Measurements from ENCODE around the gene GRIA3.
"Not testable (repeated sequence)": the region's sequence is repeated elsewhere in the genome, so short reads cannot be mapped to it uniquely, and the experiment has no call there.

Gene GRIA3

DNA sequence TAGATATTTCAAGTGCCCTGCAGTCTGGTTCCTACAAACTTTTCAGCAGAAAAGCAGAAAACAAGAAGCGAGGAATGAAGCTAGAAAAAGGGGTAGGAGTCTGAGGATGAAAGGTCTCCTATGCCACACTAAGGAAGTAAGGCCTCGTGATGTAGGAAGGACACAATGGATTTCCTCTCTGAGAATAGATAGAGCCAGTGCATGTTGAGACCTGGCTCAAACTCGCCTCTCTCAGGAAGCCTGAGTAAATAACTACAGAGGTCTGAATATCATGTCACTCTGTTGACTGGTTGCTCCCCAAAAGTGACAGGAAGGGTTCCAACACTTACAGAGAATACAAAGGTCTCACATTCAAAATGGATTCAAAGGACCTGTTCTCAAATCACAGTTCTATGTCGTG is 93.3 kb downstream of the GRIA3 start:
- no peak for DNase-seq

DNA sequence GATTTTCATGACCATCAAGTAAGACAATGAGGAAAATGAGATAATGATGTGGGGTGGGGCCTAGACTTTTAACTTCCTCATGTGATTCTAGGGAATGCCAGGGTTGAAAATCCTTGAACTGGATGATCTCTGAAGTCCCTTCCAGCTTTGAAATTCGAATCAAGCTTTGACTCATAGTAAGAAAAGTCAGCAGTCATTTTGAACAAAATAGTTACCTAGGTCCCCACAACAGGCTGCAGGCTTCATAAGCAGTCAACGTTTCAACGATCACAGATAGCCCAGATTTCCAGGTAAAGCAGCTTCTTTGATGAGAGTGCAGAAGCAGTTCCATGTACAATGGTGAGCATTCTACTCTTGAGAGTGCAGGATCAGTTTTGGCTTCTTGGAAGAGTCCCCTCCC is 93.7 kb downstream of the GRIA3 start:
- no peak for DNase-seq

DNA sequence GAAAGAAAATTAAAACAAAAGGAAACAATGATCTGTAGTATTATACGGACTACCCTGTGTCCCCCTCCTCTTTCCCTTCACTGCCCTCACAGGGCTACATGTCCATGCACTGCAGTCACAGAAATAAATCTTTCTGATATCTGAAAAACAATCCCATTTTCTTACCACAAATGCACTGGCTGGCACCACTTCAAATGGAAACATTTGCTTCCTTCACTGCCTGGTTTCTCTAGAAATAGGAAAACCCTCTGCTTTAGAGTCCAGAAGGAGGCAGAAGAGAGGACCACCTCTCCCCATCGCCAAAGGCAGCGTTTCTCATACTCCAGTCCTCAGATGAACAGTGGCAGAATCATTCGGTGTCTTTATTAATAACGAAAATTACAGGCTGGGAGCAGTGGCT is 98.2 kb downstream of the GRIA3 start:
- no peak for DNase-seq

DNA sequence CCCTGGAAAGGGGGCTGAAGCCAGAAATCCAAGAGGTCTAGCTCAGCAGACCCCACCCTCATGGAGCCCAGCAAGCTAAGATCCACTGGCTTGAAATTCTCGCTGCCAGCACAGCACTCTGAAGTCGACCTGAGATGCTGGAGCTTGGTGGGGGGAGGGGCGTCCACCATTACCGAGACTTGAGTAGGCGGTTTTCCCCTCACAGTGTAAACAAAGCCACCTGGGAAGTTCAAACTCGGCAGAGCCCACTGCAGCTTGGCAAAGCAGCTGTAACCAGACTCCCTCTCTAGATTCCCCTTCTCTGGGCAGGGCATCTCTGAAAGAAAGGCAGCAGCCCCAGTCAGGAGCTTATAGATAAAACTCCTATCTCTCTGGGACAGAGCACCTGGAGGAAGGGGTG is 99.3 kb downstream of the GRIA3 start:
- not testable (repeated sequence) for DNase-seq

DNA sequence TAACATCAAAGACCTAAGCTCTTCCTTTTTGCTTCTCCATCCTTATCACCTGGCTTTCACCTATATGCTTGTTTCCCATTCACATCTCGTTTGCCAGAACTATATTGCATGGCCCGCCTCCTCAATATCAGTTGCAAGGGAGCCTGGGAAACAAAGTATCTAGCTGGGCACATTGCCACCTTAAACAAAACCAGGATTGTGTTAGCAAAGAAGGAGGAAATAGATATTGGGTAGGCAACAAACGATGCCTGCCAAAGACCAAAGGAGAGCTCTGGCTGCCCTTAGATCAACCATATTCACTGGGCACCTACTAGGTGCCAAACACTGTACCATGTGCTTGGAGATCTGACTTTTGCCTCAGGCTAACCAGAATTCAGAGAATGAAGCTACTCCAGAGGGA is 107.5 kb downstream of the GRIA3 start:
- DNase-seq, result no peak

DNA sequence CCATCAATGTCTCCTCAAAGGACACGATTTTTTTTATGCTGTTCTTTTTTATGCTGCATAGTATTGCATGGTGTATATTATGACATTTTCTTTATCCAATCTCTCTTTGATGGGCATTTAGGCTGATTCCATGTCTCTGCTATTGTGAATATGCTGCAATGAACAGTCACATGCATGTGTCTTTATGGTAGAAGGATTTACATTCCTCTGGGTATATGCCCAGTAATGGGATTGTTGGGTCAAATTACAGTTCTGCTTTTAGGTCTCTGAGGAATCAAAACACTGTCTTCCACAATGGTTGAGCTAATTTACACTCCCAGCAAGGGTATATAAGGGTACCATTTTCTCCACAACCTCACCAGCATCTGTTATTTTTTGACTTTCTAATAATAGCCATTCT is 113.9 kb downstream of the GRIA3 start:
- DNase-seq, result no peak

DNA sequence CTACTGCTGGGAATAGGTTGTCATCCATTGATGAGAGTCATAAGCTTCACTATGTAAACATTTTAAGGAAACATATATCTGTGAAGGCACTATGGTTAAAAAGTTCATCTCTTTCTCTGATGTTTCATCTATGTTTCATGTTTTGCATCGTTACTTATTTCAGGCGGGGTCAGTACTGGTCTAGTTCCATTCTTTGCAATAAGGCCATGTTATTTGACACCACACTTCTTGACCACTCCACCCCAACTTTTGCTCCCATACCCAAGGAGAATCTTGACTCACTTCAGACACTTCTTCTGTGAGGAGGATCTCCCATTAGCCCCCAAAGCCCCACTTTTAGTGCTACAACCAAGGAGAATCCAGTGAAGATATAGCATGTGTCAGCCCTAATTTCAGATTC is 119.4 kb downstream of the GRIA3 start:
- DNase-seq, result no peak

DNA sequence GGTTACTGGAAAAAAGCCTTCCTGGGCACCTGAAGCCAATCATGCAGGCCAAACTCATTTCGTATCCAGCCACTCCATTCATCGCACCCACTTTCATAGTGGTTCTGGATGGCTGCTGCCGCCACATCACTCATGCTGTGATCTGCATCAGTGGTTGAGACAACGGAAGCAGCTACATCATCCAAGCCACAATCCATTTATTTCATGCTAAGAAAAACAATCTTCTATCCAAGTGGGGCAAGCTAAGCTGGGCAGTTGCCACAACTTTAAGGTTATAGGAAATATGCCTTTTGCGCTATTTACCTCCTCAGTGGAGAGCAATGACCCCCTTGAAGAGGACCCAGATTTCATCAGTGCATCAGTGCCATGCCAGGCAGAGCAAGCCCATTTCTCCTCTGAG is 124.6 kb downstream of the GRIA3 start:
- DNase-seq, result no peak

DNA sequence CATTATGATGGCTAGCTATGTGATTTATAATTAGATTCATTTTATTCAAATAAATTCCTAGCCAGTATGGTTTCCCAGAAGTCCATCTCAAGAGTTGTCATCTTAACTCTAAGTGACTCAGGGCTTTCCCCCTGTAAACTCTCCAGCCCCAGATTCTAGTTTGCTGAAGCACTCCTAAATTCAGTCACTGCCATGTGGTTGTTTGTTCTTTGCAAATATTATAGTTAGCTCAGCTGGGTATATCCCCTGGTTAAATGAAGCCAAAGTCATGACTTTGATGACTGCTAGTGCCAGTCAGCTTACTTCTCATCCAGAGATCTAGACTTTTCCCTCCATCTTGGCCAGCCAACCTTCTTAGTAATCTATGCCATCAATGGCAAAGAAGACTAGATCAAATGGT is 126.0 kb downstream of the GRIA3 start:
- no peak for DNase-seq

DNA sequence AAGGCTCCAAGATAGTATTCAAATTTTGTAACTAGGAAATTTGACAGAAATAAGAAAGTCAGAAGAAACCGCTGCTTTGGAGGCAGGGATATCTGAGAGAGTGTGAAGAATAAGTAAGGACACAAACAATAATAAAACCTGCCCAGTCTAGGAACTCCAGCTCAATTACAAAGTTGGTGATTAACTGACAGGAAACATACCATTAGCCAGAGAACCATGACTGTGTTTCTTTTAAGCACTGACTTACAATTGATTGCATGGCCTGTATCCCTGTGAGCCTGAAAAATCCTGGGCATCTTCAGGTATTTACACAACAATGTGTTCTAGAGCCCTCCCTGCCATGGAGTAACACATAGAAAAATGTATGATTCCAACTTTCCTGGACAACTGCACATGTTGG is 127.4 kb downstream of the GRIA3 start:
- DNase-seq, result no peak

DNA sequence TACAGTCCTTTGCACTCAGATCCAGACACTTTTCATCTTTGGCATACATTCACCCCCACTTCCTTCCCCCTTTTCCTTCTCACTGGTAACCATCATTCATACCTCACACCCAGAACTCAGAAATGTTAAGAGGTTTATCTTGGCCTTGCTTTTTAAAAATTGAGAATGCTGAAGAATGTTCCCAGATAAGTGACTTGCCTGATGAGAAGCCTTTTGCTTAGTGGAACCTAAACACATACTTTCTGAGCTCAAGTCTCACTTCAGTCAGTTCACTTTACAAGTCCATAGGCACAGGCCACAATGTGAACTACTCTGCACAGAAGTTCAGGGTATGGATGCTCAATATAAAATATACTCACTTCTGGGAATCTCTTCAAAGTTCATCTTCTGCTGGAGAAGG is 129.4 kb downstream of the GRIA3 start:
- DNase-seq, result no peak

DNA sequence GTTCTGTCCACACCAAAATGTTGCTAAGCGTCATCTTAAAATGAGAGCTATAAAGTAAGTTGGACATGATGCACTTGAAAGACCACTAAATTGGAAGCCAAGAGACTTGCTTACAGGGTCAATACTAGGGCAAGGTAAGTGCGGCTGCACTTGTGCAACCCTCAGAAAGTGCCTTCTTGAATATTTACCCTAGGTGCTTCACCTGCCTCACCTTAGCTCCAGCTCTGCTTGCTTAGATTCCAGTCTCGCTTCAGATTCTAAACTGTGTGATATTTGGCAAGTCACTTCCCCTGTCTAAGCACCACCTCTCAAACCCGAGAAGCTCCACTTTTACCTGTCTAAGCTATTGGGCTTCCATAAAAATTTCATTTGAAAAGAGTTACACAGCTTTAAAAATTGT is 136.5 kb downstream of the GRIA3 start:
- no peak for DNase-seq

DNA sequence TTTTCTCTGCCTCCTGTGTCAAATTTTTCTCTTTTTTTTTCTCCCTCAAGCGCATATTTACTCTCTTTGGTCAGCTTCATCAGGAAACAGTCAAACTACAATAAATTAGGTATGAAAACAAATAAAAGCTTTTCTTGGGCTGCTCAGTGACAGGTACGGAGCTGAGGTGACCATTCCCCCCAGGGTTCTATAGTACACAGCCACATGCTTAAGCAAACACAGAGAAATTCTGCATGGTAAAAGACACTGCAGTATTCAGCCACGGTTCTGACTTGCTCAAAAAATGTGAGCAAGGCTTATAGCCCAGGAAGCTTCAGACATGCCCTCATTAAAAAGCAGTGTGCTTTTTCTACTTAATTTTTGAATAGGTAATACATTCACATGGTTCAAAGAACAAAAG is 138.5 kb downstream of the GRIA3 start:
- DNase-seq, result no peak

DNA sequence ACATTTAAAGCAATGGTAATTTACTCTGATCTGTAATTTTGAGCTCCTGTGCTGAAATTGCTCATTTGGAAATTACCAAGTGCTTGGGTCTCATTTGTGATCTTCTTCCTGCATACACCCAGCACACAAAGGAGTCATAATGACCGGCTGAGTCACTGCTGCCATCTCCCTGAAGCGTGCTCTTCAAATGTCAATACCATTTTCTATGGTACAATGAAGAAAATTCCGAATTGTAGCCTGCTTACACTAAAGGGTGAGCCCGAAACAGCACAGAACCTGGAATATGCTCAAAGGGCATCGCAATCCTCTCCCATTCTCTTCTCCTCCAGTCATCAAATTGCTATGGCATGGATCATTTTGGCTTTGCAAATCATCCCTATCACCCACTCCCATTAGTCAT is 140.5 kb downstream of the GRIA3 start:
- DNase-seq, result no peak

DNA sequence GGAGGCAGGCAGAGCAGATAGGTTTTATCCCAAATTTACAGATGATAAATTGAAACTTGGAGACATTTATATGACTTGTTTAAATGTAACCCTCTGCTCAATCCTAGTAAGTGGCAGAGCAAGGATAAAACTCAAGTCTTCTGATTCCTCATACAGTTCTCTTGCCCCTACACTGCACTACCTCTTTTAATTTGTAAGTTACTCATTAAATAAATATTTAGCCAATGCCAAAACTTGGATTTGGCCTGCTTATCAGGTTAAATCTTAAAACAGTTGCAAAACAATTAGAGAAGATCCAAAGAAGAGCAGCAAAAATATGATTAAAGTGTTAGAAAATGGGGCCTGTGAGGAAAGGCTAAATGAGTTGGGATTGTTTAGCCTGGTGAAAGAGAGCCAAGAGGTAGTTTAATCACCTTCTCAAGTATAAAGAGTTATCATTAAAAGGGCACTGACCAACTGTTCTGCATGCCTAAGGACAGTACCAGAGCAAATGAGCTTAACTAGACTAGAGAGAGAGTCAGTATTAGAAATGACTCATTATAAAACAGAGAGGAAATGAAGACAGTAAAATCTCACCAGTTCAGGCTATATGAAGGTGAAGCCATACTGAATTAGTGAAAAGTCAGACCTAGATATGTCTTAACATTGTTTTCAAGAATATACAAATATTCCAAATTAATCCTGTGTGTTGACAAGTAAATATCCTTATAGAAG is 146.3 kb downstream of the GRIA3 start:
- DNase-seq, result no peak

DNA sequence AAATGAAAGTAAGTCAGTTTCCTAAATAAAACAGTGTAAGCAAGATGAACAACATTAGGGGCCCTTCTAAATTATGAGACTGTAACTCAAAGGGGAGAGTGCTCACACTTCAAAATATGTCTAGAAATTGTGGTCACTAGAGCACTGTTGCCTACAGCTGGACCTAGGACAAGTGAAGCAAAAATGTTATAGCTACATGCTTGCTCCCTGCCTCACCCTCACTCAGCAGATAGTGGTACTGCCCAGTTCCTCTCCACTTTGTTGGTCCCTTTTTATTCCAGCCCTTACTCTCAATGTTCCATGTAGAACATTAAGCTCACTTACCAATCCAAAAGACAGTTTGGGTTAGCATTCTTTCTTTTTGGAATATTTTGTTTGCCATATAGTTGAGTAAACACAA is 147.3 kb downstream of the GRIA3 start:
- no peak for DNase-seq

DNA sequence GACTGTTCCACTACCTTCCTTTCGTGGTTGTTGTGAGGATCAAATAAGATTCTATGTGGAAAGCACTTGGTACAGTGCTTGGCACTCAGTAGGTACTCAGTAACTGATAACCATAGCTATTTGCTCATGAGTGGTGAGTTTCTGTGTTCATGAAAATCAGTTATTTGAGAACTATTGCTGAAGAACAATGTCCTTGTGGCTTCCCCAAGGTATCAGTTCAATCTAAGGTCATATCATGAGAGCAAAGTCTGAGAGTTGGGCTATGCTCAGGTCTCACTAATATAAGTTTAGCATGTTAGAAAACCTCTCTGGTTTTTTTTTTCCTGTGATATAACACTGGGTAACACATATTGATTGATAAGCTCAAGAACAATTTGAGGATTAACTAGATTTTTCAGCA is 147.8 kb downstream of the GRIA3 start:
- DNase-seq, result no peak

DNA sequence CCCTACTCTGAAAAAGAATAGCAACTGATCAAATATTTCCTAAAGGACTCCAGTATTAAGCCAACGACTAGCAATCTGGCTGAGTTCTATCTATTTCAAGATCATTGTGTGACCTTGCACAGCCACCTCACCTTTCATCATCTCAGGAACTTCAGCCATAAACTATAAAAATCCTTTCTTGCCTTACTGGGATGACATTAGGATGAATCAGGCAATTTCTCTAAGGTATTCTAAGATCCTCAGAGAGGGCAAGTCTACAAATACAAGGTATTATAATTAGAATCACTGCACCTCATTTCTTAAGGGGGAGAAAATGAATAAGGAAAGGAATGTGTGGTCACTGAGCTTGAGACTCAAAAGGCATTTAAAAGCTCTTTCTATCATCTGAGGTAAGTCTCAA is 152.6 kb downstream of the GRIA3 start:
- DNase-seq, result no peak

DNA sequence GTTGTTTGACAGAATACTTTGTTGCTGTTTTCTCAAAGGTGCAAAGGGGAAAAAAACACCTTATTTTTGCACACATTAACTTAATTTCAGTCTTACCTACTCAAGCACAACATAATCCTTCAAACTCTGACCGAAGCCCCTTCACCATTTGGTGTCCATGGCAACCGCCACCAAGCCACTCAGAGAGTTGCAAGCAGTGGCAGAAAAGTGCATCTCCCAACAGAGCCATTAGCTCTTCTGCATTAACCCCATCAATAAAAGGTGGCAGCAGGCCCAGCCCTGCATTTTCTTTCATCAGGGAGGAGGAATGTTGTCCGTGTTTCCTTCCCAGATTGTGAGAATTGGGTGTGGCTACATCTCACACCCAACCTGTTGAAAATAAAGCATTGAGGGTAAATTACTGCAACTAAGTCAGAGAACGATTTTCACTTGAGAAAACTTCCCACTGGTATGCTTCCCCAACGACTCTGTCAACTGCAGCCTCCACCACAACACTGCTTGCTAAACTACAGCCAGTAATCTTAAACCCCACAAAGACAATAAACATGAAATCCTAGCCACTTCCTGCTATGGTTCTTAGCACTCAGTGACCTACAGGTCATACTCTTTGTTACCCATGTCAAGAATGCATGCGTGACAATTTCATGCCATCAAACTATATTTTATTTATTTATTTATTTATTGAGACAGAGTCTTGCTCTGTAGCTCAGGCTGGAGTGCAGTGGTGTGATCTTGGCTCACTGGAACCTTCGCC is 154.0 kb downstream of the GRIA3 start:
- DNase-seq, result no peak

DNA sequence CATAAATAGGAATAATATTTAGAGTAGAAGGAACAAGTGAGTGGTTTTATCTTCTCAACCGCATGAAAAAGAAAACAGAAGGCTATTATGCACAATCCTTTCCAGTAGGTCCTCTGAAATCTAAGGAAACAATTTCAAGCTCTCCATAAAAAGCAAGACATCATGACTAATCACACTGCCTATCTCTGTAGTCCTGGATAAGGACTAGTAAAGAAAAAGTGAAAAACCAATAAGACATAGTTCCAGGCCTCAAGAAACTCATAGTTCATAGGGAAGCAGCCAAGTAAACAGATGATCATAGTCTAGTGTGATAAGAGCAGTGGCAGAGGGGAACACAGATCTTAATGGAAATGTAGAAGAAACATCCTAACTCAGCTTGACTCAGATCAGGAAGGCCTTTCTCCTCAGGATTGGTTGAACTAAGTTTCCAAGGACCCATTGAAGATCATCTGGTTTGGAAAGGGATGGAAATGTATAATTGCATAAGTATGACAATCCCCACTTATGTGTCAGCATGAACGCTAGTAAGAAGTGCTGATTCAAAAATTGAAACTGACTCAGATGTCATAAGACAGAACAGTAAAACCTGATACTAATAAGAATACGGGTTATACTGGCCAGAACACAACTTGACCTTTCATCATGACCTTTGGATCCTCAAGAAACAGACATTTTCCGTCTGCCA is 155.3 kb downstream of the GRIA3 start:
- no peak for DNase-seq

DNA sequence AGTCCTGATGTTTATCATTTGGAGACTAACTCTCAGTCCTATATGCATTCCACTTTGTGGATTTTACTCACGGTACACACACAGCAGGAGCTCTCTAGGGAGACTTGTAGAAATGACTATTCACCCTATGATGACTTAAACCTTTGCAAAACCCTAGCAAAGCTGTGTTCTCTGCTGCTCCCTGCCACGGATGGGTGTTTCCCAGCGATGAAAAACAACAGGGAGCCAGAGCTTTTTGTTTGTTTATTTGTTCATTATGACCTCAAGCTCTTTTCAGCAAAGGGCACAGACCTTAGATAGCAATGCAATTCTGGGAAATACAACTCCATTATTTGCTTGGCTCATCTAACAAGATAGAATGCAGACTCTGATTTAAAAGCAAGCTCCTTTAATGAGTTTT is 156.6 kb downstream of the GRIA3 start:
- DNase-seq, result no peak

DNA sequence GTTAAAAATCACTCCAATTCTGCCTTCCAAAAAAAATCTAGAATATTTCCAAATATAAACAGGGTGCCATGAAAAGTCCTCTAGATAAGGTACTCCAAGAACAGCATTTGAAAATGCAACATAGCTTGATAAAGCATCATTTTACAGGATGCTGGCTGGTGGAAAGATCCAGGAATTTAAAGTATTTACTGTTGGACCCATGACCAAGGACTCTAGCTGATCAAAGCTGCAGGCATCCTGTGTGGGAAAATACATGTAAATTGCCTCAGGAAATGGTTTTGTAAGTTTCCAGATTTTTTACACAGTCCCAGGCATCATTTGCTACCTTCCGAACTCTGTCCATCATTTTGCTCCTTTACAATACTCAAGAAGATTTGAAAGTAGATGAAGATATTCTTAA is 164.4 kb downstream of the GRIA3 start:
- no peak for DNase-seq

DNA sequence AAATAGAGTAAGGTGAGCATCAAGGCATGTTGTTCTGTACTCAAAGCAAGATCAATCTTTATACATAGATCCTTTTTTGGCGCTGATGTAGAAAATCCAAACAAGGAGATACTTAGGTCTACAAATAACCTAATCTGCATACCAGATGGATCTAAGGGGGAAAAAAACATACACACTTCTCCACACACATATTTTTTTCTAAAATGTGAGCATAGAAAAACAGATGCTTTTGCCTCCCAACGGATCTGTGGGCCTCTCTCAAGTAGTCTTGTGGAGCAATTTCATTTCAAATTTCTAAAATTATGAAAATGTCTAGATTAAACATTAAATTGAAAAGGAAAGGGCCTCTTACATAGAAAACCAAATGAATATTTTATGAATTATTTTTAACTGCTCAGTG is 166.1 kb downstream of the GRIA3 start:
- no peak for DNase-seq

DNA sequence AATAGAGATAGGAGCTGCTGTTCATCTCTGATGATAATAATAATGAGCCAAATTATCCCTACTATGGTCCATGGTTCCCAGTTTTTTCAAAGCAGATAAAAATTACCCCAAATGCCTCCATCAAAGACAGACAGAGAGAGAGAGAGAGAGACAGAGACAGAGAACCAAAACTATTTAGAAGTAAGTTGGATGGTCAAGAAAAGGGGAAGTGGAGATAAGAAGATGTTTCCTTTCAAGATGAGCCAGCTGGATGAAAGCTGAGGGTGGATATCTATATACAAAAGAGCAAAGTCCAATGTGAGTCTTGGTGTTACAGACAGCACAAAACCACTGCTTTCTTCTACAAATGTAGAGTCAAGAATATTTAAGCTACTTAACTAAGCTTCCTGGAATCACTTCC is 173.9 kb downstream of the GRIA3 start:
- no peak for DNase-seq

All from inflammatory macrophage treated with lipopolysaccharide for 1 hour (primary cell).